Osteoblast (primary cell): ENCODE results near the gene ARL6IP4. TPM values are rescaled to one million over a fixed set of nuclear protein-coding genes. Genes with fewer than 3 reads are reported as not detected.
A peak's percentile ranks its signal among the peaks of the same experiment; 100 is the strongest.

Experiments used
- DNase-seq: peaks from one replicate; pipeline ENCODE4 v3.0.0; 2011; ENCODE audit warnings: low spot score, mixed read lengths; ENCODE audit not compliant: insufficient read length; ENCODE audit errors: missing footprints
- H2AFZ ChIP-seq: 2 replicates; pipeline ENCODE4 v1.6.0; 2011; ENCODE audit warnings: mild to moderate bottlenecking, low read length
- H3K27ac ChIP-seq: 2 replicates; pipeline ENCODE4 v1.5.1; 2011; ENCODE audit warnings: mild to moderate bottlenecking, low read depth, low read length, moderate library complexity
- H3K27me3 ChIP-seq: 2 replicates; pipeline ENCODE4 v1.6.0; 2012; ENCODE audit warnings: mild to moderate bottlenecking, control low read depth, inconsistent platforms, low read length, moderate library complexity; ENCODE audit not compliant: insufficient read depth
- H3K36me3 ChIP-seq: 2 replicates; pipeline ENCODE4 v1.5.1; 2011; ENCODE audit warnings: mild to moderate bottlenecking, low read length, control low read depth, moderate library complexity; ENCODE audit not compliant: insufficient read depth
- H3K4me1 ChIP-seq: 2 replicates; pipeline ENCODE4 v1.5.1; 2011; ENCODE audit warnings: mild to moderate bottlenecking, low read length, control low read depth, moderate library complexity; ENCODE audit not compliant: insufficient read depth
- H3K4me2 ChIP-seq: 2 replicates; pipeline ENCODE4 v1.6.0; 2011; ENCODE audit warnings: mild to moderate bottlenecking, low read length; ENCODE audit not compliant: insufficient read depth
- H3K4me3 ChIP-seq: fragments of 200-600 bp; sonication (generic); 3 replicates; pipeline ENCODE4 v1.5.1; 2012; ENCODE audit warnings: mild to moderate bottlenecking, low read length, inconsistent platforms; ENCODE audit not compliant: insufficient read depth
- H3K79me2 ChIP-seq: 2 replicates; pipeline ENCODE4 v1.6.0; 2012; ENCODE audit warnings: mild to moderate bottlenecking, low read length, control low read depth, inconsistent platforms; ENCODE audit not compliant: insufficient read depth
- H3K9me3 ChIP-seq: 2 replicates; pipeline ENCODE4 v1.5.1; 2011; ENCODE audit warnings: low read depth, low read length, control low read depth
- H4K20me1 ChIP-seq: 2 replicates; pipeline ENCODE4 v1.6.0; 2012; ENCODE audit warnings: mild to moderate bottlenecking, low read length, control low read depth; ENCODE audit not compliant: insufficient read depth
- total RNA-seq: library from RNA; depleted of rRNA; stranded (reverse); fragments of >200 nt; gene quantifications from 2 replicates; pipeline ENCODE4 v1.2.3, GENCODE V29; 2012
- TF ChIP-seq, protein P1 (sequence below): IDR thresholded peaks from 2 replicates; pipeline ENCODE4 v1.5.1; 2011; ENCODE audit warnings: mild to moderate bottlenecking, low read depth, low read length, moderate library complexity; ENCODE audit errors: extremely low read depth

The ARL6IP4 gene
- total RNA-seq, 1 donor: 118 TPM

DNA sequence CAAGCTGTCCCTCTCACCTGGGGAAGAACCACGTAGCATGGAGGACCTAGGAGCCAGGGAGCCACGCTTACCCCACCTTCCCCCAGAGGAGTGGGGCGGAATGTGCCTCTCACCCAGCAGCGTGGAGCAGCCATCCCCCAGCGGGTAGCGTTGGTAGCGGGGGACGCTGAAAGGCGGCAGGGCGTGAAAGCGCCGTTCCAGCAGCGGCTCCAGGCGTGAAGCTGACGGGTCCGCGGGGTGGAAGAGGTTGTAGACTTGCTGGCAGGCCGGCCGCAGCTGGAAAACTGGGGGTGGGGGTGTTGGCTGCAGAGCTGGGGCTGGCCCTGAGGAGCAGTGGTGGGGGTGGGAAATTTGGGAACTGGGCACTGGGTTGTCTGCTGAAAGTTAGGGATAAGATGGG, 11.9 kb downstream of the ARL6IP4 start:
- H2AFZ ChIP-seq: no peak overlapping the region
- no peaks in the 10 kb centered on the region for H3K79me2 ChIP-seq
- no peaks in the 10 kb centered on the region for H3K27me3 ChIP-seq
- no peaks in the 10 kb centered on the region for H3K36me3 ChIP-seq
- H3K9me3 ChIP-seq: no peaks in the 10 kb centered on the region
- no peak overlapping the region for H3K4me2 ChIP-seq
- TF ChIP-seq, protein P1, sequence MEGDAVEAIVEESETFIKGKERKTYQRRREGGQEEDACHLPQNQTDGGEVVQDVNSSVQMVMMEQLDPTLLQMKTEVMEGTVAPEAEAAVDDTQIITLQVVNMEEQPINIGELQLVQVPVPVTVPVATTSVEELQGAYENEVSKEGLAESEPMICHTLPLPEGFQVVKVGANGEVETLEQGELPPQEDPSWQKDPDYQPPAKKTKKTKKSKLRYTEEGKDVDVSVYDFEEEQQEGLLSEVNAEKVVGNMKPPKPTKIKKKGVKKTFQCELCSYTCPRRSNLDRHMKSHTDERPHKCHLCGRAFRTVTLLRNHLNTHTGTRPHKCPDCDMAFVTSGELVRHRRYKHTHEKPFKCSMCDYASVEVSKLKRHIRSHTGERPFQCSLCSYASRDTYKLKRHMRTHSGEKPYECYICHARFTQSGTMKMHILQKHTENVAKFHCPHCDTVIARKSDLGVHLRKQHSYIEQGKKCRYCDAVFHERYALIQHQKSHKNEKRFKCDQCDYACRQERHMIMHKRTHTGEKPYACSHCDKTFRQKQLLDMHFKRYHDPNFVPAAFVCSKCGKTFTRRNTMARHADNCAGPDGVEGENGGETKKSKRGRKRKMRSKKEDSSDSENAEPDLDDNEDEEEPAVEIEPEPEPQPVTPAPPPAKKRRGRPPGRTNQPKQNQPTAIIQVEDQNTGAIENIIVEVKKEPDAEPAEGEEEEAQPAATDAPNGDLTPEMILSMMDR: no peak
- H3K27ac ChIP-seq: no peak overlapping the region
- no peaks in the 10 kb centered on the region for H4K20me1 ChIP-seq
- peak; percentile 69 for DNase-seq
- H3K4me1 ChIP-seq: no peaks in the 10 kb centered on the region
- H3K4me3 ChIP-seq: no peak overlapping the region

DNA sequence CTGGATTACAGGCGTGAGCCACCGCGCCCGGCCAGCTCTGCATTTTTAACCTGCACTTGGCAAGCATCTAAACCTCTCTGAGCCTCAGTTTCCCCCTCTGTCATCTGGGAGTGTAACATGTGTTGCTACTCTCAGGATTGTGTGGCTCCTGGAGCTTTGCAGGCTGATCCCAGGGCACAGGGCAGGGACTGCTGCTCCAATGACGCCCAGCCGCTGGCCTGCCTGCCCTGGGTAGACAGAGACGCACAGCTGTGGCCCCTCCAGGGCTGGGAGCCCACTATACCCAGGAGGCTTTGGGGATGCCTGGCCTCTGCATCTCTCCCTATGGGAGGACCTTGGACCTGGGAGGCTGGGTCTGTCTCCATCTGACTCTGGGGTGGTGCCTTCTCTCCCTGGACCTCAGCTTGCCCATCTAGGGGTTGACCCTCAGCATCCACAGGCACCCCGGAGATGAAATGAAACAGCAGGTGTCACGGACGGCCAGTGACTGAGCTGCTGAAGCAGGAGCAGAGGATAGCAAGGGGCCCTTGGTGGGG, 13.7 kb downstream of the ARL6IP4 start:
- H3K36me3 ChIP-seq: no peaks in the 10 kb centered on the region
- H3K27me3 ChIP-seq: no peaks in the 10 kb centered on the region
- no peaks in the 10 kb centered on the region for H4K20me1 ChIP-seq
- no peak overlapping the region for H3K4me2 ChIP-seq
- H3K27ac ChIP-seq: no peak overlapping the region
- no peak overlapping the region for H2AFZ ChIP-seq
- no peak overlapping the region for H3K4me3 ChIP-seq
- TF ChIP-seq, protein P1: no peak
- H3K4me1 ChIP-seq: no peaks in the 10 kb centered on the region
- H3K79me2 ChIP-seq: no peaks in the 10 kb centered on the region
- H3K9me3 ChIP-seq: no peaks in the 10 kb centered on the region
- DNase-seq: peak; percentile 54

- peak; percentile 76 for DNase-seq
These were observed 14.5 kb downstream of the ARL6IP4 start for GRCh38 chr12:122994781-122995502.

More at GRCh38 chr12:122994781-122995502, 14.5 kb downstream of the ARL6IP4 start:
- TF ChIP-seq, protein P1: no peak
- Histone ChIP-seq H4K20me1 (no peaks in the 10 kb centered on the region), H3K27ac (no peak overlapping the region), H3K4me2 (no peak overlapping the region), H2AFZ (no peak overlapping the region), H3K4me3 (no peak overlapping the region), H3K36me3 (no peaks in the 10 kb centered on the region), H3K79me2 (no peaks in the 10 kb centered on the region), H3K4me1 (no peaks in the 10 kb centered on the region), H3K27me3 (no peaks in the 10 kb centered on the region), H3K9me3 (no peaks in the 10 kb centered on the region)
